AML-193 (cell line): ENCODE data around the gene IL19.

ENCODE experiments used
- DNase-seq, 2 experiments: peaks; one replicate each; lab custom pipeline; 2025; lab: John Stamatoyannopoulos, UW

Gene IL19

GRCh38 chr1:206800891-206801290 is 30.3 kb downstream of the IL19 start:
- DNase-seq, result no peak

- DNase-seq, result peak; percentile 16 to 33
Measured at GRCh38 chr1:206801467-206801866, 30.9 kb downstream of the IL19 start.

GRCh38 chr1:206802401-206802800 is 31.8 kb downstream of the IL19 start:
- DNase-seq, result peak; percentile 24 to 26

GRCh38 chr1:206803221-206803730 is 32.7 kb downstream of the IL19 start:
- DNase-seq, result no peak

- DNase-seq, result no peak
Measured at GRCh38 chr1:206804156-206804737, 33.7 kb downstream of the IL19 start.

GRCh38 chr1:206805357-206805756 is 34.8 kb downstream of the IL19 start:
- no peak for DNase-seq

- DNase-seq, result peak; percentile 52 to 58
Measured at GRCh38 chr1:206808615-206809014, 38.0 kb downstream of the IL19 start.

- peak; percentile 39 to 58 for DNase-seq
Measured at GRCh38 chr1:206809504-206810084, 39.0 kb downstream of the IL19 start.

- DNase-seq, result no peak
Measured at GRCh38 chr1:206812471-206812870, 41.9 kb downstream of the IL19 start.

- no peak for DNase-seq
Measured at GRCh38 chr1:206814716-206815341, 44.3 kb downstream of the IL19 start.

- no peak for DNase-seq
Measured at GRCh38 chr1:206816390-206817287, 46.1 kb downstream of the IL19 start.

- DNase-seq, result no peak
Measured at GRCh38 chr1:206821493-206821892, 50.9 kb downstream of the IL19 start.

- no peak for DNase-seq
Measured at GRCh38 chr1:206823727-206824126, 53.2 kb downstream of the IL19 start.

- peak; percentile 26 to 36 for DNase-seq
Measured at GRCh38 chr1:206824331-206824730, 53.8 kb downstream of the IL19 start.

- no peak for DNase-seq
Measured at GRCh38 chr1:206826394-206826793, 55.8 kb downstream of the IL19 start.

- DNase-seq, result no peak
Measured at GRCh38 chr1:206828061-206828460, 57.5 kb downstream of the IL19 start.

- DNase-seq, result no peak
Measured at GRCh38 chr1:206828765-206829164, 58.2 kb downstream of the IL19 start.

GRCh38 chr1:206829282-206829681 is 58.7 kb downstream of the IL19 start:
- DNase-seq, result no peak

- peak; percentile 84 to 87 for DNase-seq
Measured at GRCh38 chr1:206829875-206830274, 59.3 kb downstream of the IL19 start.

- DNase-seq, result no peak
Measured at GRCh38 chr1:206831650-206832049, 61.1 kb downstream of the IL19 start.

- no peak for DNase-seq
Measured at GRCh38 chr1:206832352-206832880, 61.8 kb downstream of the IL19 start.

- DNase-seq, result peak; percentile 46 to 56
Measured at GRCh38 chr1:206833106-206833680, 62.6 kb downstream of the IL19 start.
